ENCODE results near the gene RRP1B.
"Not testable (repeated sequence)": the region's sequence is repeated elsewhere in the genome, so short reads cannot be mapped to it uniquely, and the experiment has no call there.

RRP1B gene

GRCh38 chr21:43697758-43698643 lies 38.6 kb downstream of the RRP1B start:
- no peak for TF ChIP-seq CTCF (IDR thresholded peaks at IDR 0.05; ENCODE audit: insufficient read depth, low read depth, low read length, missing control alignments)
- DNase-seq (ENCODE audit: low read depth), result peak; percentile 19
- no peak overlapping the region for H3K4me3 ChIP-seq (ENCODE audit: low read length)

GRCh38 chr21:43699492-43699777 lies 40.1 kb downstream of the RRP1B start:
- not testable (repeated sequence) for H3K4me3 ChIP-seq (ENCODE audit: low read length); DNase-seq (ENCODE audit: low read depth)

- H3K4me3 ChIP-seq (ENCODE audit: low read length), result no peak overlapping the region
- no peak for DNase-seq (ENCODE audit: low read depth)
- no peak for TF ChIP-seq CTCF (IDR thresholded peaks at IDR 0.05; ENCODE audit: insufficient read depth, low read depth, low read length, missing control alignments)
These were observed 40.7 kb downstream of the RRP1B start for GRCh38 chr21:43699933-43700599.

DNA sequence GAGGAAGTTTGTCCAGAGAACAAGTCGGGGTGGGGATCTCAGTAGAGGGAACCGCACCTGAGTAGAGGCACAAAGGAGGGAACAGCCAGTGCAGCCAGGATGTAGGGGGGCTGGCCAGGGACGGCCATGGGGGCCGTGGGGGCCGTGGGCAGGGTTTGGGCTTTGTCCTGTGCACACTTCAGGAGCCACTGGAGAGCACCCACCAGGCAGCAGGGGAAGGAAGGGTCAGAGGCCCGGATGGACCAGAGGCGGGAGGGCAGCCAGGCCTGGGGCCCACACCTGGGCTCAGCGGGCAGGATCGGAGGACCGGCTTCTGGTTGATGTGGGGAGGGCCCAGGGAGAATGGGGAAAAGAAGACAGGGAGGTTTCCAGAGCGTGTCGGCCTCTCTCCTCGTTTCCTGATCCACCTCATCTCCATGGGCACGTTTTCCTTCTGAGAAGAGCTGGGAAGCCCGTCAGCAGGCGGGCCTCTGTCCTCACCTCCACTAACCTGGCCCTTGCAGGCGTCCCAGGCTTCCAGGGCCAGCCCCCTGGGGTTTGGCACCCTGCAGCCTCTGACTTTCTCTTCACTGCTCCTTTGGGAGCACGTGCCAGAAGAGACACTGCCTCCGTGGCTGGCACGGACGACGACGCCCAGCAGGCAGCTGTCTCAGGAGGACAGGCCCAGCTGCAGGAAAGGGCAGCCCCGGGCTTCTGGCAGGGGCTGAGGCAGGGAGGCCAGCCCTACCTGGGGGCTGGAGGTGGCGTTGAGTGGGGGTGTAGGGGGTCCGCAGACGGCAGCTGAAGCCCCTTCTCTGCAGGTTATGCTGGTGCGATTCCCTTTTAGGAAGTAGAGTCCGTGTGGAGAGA lies 42.8 kb downstream of the RRP1B start:
- DNase-seq (ENCODE audit: low read depth), result no peak
- H3K4me3 ChIP-seq (ENCODE audit: low read length), result no peak overlapping the region
- TF ChIP-seq CTCF (IDR thresholded peaks at IDR 0.05; ENCODE audit: insufficient read depth, low read depth, low read length, missing control alignments), result no peak

- peak; percentile 46 for DNase-seq (ENCODE audit: low read depth)
- no peak overlapping the region for H3K4me3 ChIP-seq (ENCODE audit: low read length)
These were observed 43.4 kb downstream of the RRP1B start for GRCh38 chr21:43702785-43703034.

GRCh38 chr21:43703035-43703880 lies 43.9 kb downstream of the RRP1B start:
- H3K4me3 ChIP-seq (ENCODE audit: low read length), result no peak overlapping the region
- no peak for TF ChIP-seq CTCF (IDR thresholded peaks at IDR 0.05; ENCODE audit: insufficient read depth, low read depth, low read length, missing control alignments)
- peak; percentile 72 for DNase-seq (ENCODE audit: low read depth)

More at GRCh38 chr21:43702785-43703034, 43.4 kb downstream of the RRP1B start:
- no peak for TF ChIP-seq CTCF (IDR thresholded peaks at IDR 0.05; ENCODE audit: insufficient read depth, low read depth, low read length, missing control alignments)

All from epithelial cell of esophagus (primary cell).